Karpas-422 (cell line): ENCODE data around the gene EBF3. TPM values are rescaled to one million over a fixed set of nuclear protein-coding genes. Genes with fewer than 3 reads are reported as not detected.

Source experiments
- DNase-seq: peaks from one replicate; pipeline ENCODE4 v3.0.0-alpha.2; 2015
- H2AFZ ChIP-seq: fragments of 200-600 bp; sonication (generic); 2 replicates; pipeline ENCODE4 v1.6.1; 2014; ENCODE audit warnings: antibody characterized with exemption, low read length, mixed read lengths
- H3K27ac ChIP-seq: fragments of 200-600 bp; sonication (generic); 2 replicates; pipeline ENCODE4 v1.5.1; 2014; ENCODE audit warnings: mild to moderate bottlenecking, low read length, moderate library complexity
- H3K27me3 ChIP-seq: fragments of 200-600 bp; sonication (generic); 2 replicates; pipeline ENCODE4 v1.6.1; 2014; ENCODE audit warnings: low read length, mixed read lengths
- H3K36me3 ChIP-seq: fragments of 200-600 bp; sonication (generic); 2 replicates; pipeline ENCODE4 v1.6.1; 2014; ENCODE audit warnings: low read length, mixed read lengths; ENCODE audit not compliant: insufficient read depth
- H3K4me1 ChIP-seq: fragments of 200-600 bp; sonication (generic); 2 replicates; pipeline ENCODE4 v1.6.1; 2014; ENCODE audit warnings: mild to moderate bottlenecking, low read length, mixed read lengths
- H3K4me2 ChIP-seq: fragments of 200-600 bp; sonication (generic); 2 replicates; pipeline ENCODE4 v1.6.1; 2014; ENCODE audit warnings: low read length, low read depth, mild to moderate bottlenecking; ENCODE audit not compliant: poor library complexity, severe bottlenecking
- H3K4me3 ChIP-seq: fragments of 200-600 bp; sonication (generic); 2 replicates; pipeline ENCODE4 v1.5.1; 2014; ENCODE audit warnings: mild to moderate bottlenecking, antibody characterized with exemption, low read length, mixed read lengths
- H3K79me2 ChIP-seq: fragments of 200-600 bp; sonication (generic); 2 replicates; pipeline ENCODE4 v1.6.1; 2014; ENCODE audit warnings: mild to moderate bottlenecking, low read length, mixed read lengths
- H3K9ac ChIP-seq: fragments of 200-600 bp; sonication (generic); 2 replicates; pipeline ENCODE4 v1.6.0; 2014; ENCODE audit warnings: low read length
- H3K9me2 ChIP-seq: fragments of 200-600 bp; sonication (generic), shearing (Covaris generic); replicated peaks from 2 replicates; pipeline ENCODE4 v1.6.0; 2014; ENCODE audit warnings: mild to moderate bottlenecking, low read length, moderate library complexity; ENCODE audit not compliant: insufficient read depth
- H3K9me3 ChIP-seq: fragments of 300-700, 200-600 bp; sonication (generic); 2 replicates; pipeline ENCODE4 v1.6.1; 2014; ENCODE audit warnings: low read length, mixed read lengths
- H4K20me1 ChIP-seq: fragments of 200-600 bp; sonication (generic); 2 replicates; pipeline ENCODE4 v1.6.1; 2014; ENCODE audit warnings: mild to moderate bottlenecking, antibody characterized with exemption, low read length, low read depth; ENCODE audit not compliant: insufficient read depth
- total RNA-seq: library from RNA; depleted of rRNA; stranded (reverse); fragments of >200 nt; shearing (Covaris generic); gene quantifications from 2 replicates; pipeline ENCODE4 v1.2.3, GENCODE V29; 2014; ENCODE audit warnings: low replicate concordance

EBF3 gene
- total RNA-seq, 1 experiment from 2014 or later = not detected

DNA sequence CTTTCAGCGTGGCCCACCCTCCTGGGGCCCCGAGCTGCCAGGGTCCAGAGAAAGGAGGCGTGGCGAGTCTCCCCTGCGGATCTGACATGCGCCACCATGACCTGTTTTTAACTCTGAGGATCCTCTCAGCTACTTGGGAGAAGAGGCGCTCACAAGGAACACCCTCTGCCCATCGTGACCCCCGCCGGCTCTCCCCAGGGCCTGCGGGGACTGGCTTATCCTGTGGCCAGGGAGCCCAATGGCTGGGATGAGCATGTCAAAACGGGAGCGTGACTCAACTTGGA is 93.7 kb downstream of the EBF3 start:
- no peak for DNase-seq
- Histone ChIP-seq H3K4me1 (no peaks in the 10 kb centered on the region), H3K27ac (no peak overlapping the region), H4K20me1 (no peaks in the 10 kb centered on the region), H3K9me3 (no peaks in the 10 kb centered on the region), H3K4me3 (no peak overlapping the region), H3K27me3 (no peaks in the 10 kb centered on the region), H3K4me2 (no peak overlapping the region), H3K36me3 (no peaks in the 10 kb centered on the region), H3K9me2 (no peaks in the 10 kb centered on the region), H2AFZ (no peak overlapping the region), H3K9ac (no peak overlapping the region), H3K79me2 (no peaks in the 10 kb centered on the region)

DNA sequence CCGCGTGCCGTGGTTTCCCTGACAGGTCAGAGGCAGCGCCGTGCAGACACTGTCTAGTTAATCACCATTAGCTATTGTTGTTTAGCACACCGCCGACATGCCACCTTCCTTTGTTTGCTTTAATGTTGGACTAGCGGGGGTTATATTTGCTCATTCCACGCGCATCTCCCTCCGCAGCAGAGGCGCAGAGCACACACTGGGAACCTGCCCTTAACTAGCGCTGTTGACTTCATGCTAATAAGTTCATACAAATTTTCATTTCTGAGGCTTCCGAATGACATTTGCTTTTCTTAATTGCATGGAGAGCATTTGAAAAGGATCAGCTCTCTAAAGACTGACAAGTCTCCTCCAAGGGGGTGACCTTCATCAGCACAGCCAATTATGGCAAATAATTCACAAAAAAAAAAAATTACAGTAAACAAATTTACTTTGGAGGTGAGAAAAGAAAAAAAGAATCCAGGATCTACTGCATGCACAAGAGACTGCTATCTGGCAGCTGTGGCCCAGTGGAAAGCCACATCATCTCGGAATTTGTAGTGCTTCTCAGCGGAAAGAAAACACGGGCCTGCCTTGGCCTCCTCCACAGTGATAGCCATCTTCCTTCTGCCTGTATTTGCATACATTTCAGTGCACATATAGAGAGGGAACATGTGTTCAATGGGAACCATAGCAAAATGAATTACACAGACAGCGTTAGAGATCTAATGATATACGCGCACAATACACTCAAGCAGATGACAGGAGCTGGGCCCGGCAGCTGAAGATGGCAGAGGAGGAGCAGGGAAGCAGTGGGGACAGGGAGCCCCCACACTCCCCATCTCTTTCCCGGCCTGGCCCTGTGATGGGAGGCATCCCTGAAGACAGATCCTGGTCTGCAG is 94.2 kb downstream of the EBF3 start:
- no peak overlapping the region for H3K4me2 ChIP-seq
- H3K79me2 ChIP-seq = no peaks in the 10 kb centered on the region
- no peaks in the 10 kb centered on the region for H3K4me1 ChIP-seq
- no peak overlapping the region for H2AFZ ChIP-seq
- H3K4me3 ChIP-seq = no peak overlapping the region
- no peaks in the 10 kb centered on the region for H3K36me3 ChIP-seq
- H3K9ac ChIP-seq = no peak overlapping the region
- no peak overlapping the region for H3K27ac ChIP-seq
- H3K9me3 ChIP-seq = no peaks in the 10 kb centered on the region
- DNase-seq = no peak
- no peaks in the 10 kb centered on the region for H3K27me3 ChIP-seq
- no peaks in the 10 kb centered on the region for H4K20me1 ChIP-seq
- no peaks in the 10 kb centered on the region for H3K9me2 ChIP-seq

DNA sequence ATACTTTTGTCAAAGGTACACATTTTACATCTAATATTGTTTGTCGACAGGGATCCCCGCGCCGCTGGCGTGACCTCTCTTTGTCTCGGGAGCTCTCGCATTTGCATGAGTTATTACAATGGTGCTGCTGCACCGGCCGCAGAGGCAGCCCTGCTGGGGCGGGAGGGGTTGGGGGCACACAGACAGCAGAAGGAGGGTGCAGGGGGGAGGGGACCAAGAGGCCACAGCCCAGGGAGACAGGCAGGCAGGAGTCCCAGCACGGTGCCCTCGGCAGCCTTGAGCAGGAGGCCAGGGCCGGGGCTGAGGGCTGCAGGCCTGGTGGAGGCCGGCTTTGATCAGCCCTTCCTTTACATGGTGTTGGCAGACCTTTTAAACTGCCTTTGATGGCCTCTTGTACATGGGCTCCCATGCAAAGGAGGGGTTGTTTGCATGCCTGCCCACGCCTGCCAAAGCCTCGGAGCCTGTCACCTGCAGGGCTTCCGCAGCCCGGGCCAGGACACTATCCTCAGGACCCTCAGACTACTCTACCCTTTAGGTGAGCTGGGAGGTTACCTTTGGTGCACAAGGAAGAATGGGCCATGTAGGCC is 95.5 kb downstream of the EBF3 start:
- no peak overlapping the region for H3K4me2 ChIP-seq
- no peaks in the 10 kb centered on the region for H3K27me3 ChIP-seq
- H2AFZ ChIP-seq = no peak overlapping the region
- no peaks in the 10 kb centered on the region for H4K20me1 ChIP-seq
- no peak overlapping the region for H3K9ac ChIP-seq
- H3K27ac ChIP-seq = no peak overlapping the region
- DNase-seq = no peak
- peaks cover 5% of the 10 kb centered on the region; the same call in 1 of the 2 replicates for H3K4me1 ChIP-seq
- H3K9me3 ChIP-seq = no peaks in the 10 kb centered on the region
- no peaks in the 10 kb centered on the region for H3K9me2 ChIP-seq
- H3K79me2 ChIP-seq = no peaks in the 10 kb centered on the region
- H3K4me3 ChIP-seq = no peak overlapping the region
- no peaks in the 10 kb centered on the region for H3K36me3 ChIP-seq

DNA sequence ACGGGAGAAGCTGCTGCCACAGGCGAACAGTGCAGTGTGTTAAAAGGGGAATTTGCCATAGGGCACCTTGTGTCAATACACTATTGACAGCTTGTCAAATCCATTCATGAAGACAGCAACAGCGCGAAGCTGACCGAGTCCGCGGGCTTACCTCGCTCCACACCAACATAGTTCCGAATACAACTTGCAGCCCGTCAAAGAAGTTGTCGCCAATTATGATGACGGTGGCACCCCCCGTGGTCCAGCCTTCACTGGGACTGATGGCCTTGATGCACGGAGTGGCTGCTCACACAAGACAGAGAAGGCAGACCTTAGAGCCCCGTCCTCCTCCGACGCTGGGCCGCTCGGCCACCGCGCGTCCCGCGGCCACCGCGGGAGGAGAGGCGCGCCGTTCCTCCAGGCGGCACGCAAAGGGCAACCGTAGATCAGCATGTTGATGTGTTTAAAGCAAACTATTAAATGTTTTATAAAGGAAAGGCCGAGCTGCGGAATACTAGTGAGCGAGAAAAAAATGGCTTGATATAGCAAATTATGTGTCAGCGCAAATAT is 96.4 kb downstream of the EBF3 start:
- H3K4me2 ChIP-seq = no peak overlapping the region
- H2AFZ ChIP-seq = no peak overlapping the region
- no peaks in the 10 kb centered on the region for H3K9me3 ChIP-seq
- no peaks in the 10 kb centered on the region for H3K9me2 ChIP-seq
- no peak for DNase-seq
- no peaks in the 10 kb centered on the region for H3K79me2 ChIP-seq
- no peaks in the 10 kb centered on the region for H3K36me3 ChIP-seq
- no peaks in the 10 kb centered on the region for H3K27me3 ChIP-seq
- H3K9ac ChIP-seq = no peak overlapping the region
- no peaks in the 10 kb centered on the region for H4K20me1 ChIP-seq
- H3K27ac ChIP-seq = no peak overlapping the region
- H3K4me1 ChIP-seq = peaks cover 5% of the 10 kb centered on the region; the same call in 1 of the 2 replicates
- no peak overlapping the region for H3K4me3 ChIP-seq

DNA sequence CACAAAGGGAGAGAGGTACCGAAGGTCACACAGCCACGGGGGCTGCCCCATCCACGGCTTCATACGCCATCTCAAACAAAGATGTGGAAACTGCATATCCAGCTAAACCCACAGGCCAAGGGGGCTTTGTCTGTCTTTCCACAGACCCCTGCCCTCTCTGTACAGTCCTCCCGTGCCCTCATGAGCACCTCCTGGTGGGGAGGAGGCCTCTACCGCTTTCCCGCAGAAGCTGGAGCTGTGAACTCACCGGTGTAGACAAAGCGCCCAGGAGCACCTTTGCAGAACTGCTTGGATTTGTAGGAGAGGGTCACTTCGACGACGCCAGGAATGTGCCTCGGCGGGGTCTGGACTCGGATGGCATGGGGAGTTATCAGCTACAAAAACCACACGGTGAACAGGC is 97.2 kb downstream of the EBF3 start:
- Histone ChIP-seq H3K9ac (no peak overlapping the region), H3K9me2 (no peaks in the 10 kb centered on the region), H3K27me3 (no peaks in the 10 kb centered on the region), H3K27ac (no peak overlapping the region), H3K36me3 (no peaks in the 10 kb centered on the region), H2AFZ (no peak overlapping the region), H3K4me1 (peaks cover 5% of the 10 kb centered on the region; the same call in 1 of the 2 replicates), H3K9me3 (no peaks in the 10 kb centered on the region), H3K79me2 (no peaks in the 10 kb centered on the region), H4K20me1 (no peaks in the 10 kb centered on the region), H3K4me2 (no peak overlapping the region), H3K4me3 (no peak overlapping the region)
- DNase-seq = no peak

DNA sequence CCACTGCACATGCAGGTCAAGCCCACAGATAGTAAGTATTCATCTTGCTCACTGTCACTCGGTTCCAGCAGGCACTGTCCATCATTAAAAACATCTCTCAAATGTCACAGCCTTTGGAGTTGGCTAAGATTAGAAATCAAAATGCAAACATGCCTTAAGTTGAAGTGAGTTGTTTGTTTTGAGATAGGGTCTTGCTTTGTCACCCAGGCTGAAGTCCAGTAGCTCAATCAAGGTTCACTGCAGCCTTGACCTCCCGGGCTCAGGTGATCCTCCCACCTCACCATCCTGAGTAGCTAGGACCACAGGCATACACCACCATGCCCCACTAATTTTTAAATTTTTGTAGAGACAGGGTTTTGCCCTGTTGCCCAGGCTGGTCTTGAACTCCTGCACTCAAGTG is 98.1 kb downstream of the EBF3 start:
- Histone ChIP-seq H3K9ac (no peak overlapping the region), H3K79me2 (no peaks in the 10 kb centered on the region), H3K4me3 (no peak overlapping the region), H4K20me1 (no peaks in the 10 kb centered on the region), H3K27ac (no peak overlapping the region), H3K36me3 (no peaks in the 10 kb centered on the region), H3K9me2 (no peaks in the 10 kb centered on the region), H3K27me3 (no peaks in the 10 kb centered on the region), H3K4me1 (peaks cover 5% of the 10 kb centered on the region; the same call in 1 of the 2 replicates), H2AFZ (no peak overlapping the region), H3K4me2 (no peak overlapping the region), H3K9me3 (no peaks in the 10 kb centered on the region)
- no peak for DNase-seq

DNA sequence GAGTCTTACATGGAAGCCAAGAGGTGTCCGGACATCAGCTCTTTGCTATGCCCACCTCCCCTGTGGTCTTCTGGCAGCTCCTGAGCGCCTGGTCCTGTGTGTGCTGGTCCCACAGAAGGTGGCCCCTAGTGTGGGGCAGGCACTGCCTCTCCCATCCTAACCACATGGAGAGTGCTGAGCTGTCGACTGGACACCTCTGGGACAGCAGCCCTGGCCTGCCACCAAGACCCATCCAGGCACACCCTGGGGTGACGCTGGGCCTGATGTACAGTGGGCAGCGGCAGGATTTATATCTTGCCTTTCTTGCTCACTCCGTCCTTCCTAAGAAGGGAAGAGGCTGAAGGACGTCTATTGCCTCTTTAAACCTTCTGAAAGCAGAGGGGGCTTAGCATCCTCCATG is 98.7 kb downstream of the EBF3 start:
- no peak overlapping the region for H3K9ac ChIP-seq
- H3K4me3 ChIP-seq = no peak overlapping the region
- H2AFZ ChIP-seq = no peak overlapping the region
- no peak overlapping the region for H3K4me2 ChIP-seq
- H3K79me2 ChIP-seq = no peaks in the 10 kb centered on the region
- no peaks in the 10 kb centered on the region for H3K9me2 ChIP-seq
- H3K4me1 ChIP-seq = peaks cover 5% of the 10 kb centered on the region; the same call in 1 of the 2 replicates
- H3K36me3 ChIP-seq = no peaks in the 10 kb centered on the region
- no peaks in the 10 kb centered on the region for H3K9me3 ChIP-seq
- H3K27ac ChIP-seq = no peak overlapping the region
- no peaks in the 10 kb centered on the region for H4K20me1 ChIP-seq
- no peaks in the 10 kb centered on the region for H3K27me3 ChIP-seq
- DNase-seq = no peak

DNA sequence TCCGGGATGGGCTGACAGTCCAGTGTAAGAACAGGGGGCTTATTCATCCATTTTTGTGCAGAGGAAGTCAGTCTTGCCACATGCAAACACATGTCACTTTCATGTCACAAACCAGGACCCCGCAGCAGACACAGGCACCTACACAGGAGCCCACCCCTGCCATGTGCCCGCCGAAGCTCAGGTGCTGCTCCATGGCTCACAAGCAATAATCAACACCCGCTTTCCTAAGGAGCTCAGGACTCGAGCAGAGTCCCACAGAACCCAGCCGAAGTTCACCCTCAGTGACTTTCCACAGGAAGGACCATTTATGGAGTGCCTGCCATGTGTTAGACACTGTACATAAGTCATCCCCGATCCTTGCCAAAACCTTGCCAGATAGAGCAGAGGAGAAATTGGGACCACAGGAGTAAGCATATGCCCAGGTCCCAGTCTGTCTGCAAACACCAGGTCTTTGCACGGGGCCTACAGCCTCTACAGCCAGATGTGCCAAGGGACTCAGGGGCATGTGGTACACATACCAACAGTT is 99.4 kb downstream of the EBF3 start:
- no peak overlapping the region for H3K27ac ChIP-seq
- no peaks in the 10 kb centered on the region for H3K27me3 ChIP-seq
- no peaks in the 10 kb centered on the region for H3K9me3 ChIP-seq
- H3K36me3 ChIP-seq = no peaks in the 10 kb centered on the region
- peaks cover 5% of the 10 kb centered on the region; the same call in 1 of the 2 replicates for H3K4me1 ChIP-seq
- no peak overlapping the region for H3K4me2 ChIP-seq
- H4K20me1 ChIP-seq = no peaks in the 10 kb centered on the region
- no peaks in the 10 kb centered on the region for H3K9me2 ChIP-seq
- H3K79me2 ChIP-seq = no peaks in the 10 kb centered on the region
- no peak overlapping the region for H3K4me3 ChIP-seq
- H3K9ac ChIP-seq = no peak overlapping the region
- H2AFZ ChIP-seq = no peak overlapping the region
- no peak for DNase-seq
